Astrocyte of the hippocampus (primary cell): Measurements from ENCODE around the gene RASAL2.
"Not testable (repeated sequence)": the region's sequence is repeated elsewhere in the genome, so short reads cannot be mapped to it uniquely, and the experiment has no call there.

Experiments
- DNase-seq: peaks from one replicate; pipeline ENCODE4 v3.0.0; 2011; ENCODE audit warnings: low read depth, low spot score

RASAL2 gene

GRCh38 chr1:178490967-178491366 lies 397.1 kb downstream of the RASAL2 start:
- DNase-seq = no peak

GRCh38 chr1:178491721-178492120 lies 397.8 kb downstream of the RASAL2 start:
- no peak for DNase-seq

GRCh38 chr1:178492341-178492740 lies 398.4 kb downstream of the RASAL2 start:
- DNase-seq = no peak

- DNase-seq = no peak
Measured at GRCh38 chr1:178493301-178493741, 399.4 kb downstream of the RASAL2 start.

- DNase-seq = no peak
Measured at GRCh38 chr1:178494569-178494971, 400.7 kb downstream of the RASAL2 start.

GRCh38 chr1:178495158-178495557 lies 401.3 kb downstream of the RASAL2 start:
- no peak for DNase-seq

GRCh38 chr1:178495741-178496409 lies 402.0 kb downstream of the RASAL2 start:
- DNase-seq = no peak

DNA sequence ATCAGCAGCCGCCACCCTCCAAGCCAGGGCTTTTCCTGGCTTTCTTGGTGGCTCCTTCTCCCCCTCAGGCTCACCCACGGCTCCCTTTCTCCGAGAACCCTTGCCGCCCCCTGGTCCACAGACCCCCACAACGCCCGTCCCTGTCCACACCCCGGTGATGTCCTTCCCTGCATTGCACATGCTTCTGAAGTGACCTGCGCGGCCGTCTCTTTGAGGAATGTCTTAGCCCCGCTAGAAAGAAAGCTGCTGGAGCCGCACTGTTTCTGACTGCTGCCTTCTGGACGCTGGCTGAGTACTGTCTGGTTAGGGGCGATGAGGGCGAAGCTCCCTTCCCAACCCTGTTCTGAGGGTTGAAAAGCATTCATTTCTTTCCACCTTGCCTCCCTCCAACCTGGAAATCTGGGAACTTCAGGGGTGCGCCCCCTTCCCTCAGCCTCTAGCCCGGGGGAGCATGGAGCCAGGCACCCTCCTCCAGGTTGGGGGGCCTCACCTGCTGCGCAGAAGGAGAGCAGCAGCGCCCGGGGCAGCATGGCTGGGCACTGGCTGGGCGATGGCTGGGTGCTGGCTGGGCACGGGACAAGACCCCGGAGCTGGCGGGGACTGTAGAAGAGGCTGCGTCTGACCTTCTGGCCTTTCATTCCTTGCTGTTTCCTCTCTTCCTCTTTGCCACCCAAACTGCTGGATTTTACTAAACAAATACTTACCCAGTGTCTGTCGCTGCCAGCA lies 402.7 kb downstream of the RASAL2 start, which contains the start of gene CLEC20A:
TSS of gene CLEC20A (minus strand) at position 555 of the 726 bp plus-strand sequence. CDS start at position 530, 25 bp downstream.
- DNase-seq = no peak

DNA sequence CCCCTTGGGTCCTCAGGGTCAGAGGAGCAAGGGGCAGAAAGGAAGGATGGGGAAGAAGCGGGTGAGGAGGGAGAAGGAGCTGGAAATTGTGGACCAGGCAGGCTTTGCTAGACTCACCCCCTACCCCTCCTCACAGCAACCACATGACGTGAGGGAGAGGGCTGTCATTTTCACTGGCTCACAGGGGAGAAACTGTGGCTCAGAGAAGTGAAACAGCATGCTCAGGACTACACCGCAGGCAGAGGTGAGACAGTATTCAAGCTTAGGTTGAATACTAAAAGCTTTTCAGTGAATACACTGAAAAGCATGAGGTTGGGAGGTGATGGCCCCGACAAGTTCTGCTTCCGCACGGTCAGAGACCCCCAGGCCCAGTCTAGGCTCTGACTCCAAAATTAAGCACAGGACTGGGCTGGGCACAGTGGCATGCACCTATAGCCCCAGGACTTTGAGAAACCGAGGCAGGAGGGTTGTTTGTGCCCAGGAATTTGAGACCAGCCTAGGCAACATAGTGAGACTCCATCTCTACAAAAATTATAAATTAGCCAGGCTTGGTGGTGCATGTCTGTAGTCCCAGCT lies 404.1 kb downstream of the RASAL2 start:
- DNase-seq = no peak

- DNase-seq = no peak
Measured at GRCh38 chr1:178498896-178499675, 405.2 kb downstream of the RASAL2 start.

DNA sequence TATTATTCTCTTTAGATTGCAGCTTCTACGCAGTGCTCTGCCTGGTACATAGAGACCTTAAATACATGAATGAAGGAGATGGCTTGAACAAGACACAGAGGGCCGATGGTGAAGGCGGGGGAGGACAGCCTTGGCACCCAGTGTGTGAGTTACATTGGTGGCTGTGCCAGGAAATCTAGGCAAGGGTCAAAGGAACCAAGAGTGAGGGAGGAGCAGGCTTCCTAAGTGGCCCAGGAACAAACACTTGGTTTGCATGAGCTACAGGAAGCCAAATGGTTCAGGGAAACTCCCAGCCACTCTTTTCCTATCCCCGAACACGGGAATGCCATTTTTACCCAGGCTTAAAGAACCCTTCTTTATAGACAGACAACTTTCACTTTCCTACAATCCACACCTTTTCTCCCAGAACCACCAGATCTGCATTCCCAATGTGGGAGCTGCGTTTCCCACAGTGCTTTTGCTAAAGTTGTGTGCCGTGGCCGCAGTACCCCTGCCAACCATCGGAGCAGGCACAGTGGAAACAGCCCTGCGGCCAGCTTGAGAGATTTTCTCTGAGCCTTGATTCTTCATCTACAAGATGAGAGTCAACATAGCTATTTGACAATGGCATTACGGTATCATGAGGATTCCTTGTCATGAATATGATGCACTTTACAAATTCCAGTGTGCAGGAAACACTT lies 406.3 kb downstream of the RASAL2 start:
- DNase-seq = no peak

DNA sequence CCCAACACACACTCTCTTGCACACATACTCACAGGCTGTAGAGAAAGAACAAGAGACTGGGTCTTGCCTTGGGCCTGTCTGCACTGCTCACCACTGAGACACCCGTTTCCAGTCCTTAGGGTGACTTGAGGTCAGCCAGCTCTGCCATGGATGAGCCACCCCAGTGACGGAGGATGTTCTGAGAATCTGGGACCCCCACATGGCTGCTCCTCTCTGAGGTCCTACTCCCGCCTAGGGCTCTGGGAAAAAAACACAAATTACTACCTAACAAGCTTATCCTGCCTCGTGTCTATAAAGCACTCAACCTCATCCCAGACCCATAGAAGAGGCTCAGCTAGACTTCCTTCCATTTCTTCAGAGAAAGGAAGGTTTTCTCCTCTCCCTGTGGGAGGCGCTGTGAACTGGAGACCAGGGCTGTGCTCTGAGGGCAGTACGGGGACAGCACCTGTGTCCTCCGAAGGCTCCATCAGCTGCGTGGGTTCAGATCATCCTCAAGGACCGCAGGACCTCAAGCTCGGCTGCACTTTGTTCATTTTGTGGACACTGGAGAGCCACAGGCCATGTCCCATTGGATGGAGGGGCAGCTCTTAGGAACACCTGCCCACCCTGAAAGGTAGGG lies 407.1 kb downstream of the RASAL2 start:
- DNase-seq = no peak

DNA sequence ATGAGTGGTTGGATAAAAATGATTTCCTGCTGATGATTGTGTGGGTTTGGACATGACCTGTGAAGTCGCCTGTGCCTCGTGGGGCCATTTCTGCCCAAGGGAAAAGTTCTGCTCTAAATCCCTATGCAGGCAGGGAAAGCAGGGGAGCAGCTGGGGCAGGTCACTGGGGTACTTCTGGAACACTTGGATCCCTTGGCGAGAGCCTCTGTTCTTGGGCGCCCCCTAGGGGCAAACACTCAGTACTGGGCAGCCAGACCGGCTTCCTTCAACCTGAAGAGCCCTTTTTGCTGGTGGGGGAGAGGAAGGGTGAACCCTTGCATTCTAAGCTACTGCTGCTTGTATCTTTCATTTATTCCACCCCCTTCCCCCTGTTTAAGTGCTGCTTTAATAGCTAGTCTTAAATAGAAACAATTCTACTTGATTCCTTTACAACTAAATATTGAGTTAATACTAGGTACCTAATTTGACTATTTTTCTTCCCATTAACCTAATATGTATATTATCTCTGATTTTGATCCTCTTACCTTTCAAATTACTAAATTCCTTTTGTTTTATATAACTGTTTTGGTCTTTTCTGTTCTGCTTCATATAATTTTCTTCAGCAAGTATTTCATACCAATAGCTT lies 407.9 kb downstream of the RASAL2 start:
- peak; percentile 83 for DNase-seq

- no peak for DNase-seq
Measured at GRCh38 chr1:178502330-178502714, 408.4 kb downstream of the RASAL2 start.

GRCh38 chr1:178502856-178503255 lies 409.0 kb downstream of the RASAL2 start:
- DNase-seq = no peak

DNA sequence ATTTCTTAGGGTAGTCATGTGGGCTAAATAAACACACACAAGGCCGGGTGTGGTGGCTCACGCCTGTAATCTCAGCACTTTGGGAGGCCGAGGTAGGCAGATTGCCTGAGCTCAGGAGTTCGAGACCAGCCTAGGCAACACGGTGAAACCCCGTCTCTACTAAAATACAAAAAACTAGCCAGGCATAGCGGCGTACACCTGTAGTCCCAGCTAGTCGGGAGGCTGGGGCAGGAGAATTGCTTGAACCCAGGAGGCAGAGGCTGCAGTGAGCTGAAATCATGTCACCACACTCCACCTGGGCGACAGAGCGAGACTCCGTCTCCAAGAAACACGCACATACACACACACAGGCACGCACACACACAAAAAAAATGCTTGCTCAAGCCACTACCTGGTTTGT lies 409.4 kb downstream of the RASAL2 start:
- DNase-seq = not testable (repeated sequence)

DNA sequence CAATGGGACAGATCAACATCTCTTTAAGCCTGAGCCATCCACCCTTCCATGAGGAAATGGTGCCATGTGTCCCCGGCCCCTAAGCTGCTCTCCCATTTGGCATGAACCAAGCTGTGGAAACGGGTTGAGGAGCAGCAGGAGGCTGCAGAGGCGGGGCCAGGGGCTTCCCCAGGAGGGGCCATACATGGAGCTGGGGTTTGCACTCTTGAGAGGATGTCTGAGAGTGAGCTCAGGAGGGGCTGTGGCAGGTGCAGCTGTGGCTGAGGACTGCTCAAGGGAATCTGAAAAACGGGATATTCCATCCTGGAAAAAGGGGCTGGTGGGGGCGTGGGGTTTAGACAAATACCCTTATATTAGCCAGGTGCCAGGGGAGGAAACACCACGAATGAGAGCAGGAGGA lies 409.9 kb downstream of the RASAL2 start:
- DNase-seq = no peak

GRCh38 chr1:178504286-178504685 lies 410.4 kb downstream of the RASAL2 start:
- no peak for DNase-seq

- no peak for DNase-seq
Measured at GRCh38 chr1:178506177-178506576, 412.3 kb downstream of the RASAL2 start.

- no peak for DNase-seq
Measured at GRCh38 chr1:178506669-178507068, 412.8 kb downstream of the RASAL2 start.
